Fibroblast of skin of scalp (primary cell): ENCODE data around the gene SMIM26.

Experiments used
- DNase-seq: peaks from one replicate; pipeline ENCODE4 v3.0.0-alpha.2; 2013

SMIM26 gene

DNA sequence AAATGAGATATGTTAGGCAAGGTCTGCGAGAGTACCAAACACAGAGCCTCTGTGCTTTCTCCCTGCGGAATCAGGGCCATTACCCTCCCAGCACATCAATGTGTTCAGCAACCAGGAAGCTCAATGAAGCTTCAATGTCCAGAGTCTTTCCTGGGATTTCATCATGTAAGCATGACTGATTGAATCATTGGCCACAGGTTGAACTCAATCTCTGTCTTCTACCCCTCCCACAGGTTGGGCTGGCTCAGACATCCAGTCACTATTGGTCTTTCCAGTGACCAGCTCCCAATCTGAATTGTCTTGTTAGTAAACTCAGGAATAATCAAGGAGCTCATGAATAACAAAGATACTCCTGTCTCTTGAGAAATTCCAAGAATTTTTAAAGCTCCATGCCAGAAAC, 17.9 kb downstream of the SMIM26 start:
- DNase-seq, result peak; percentile 84

DNA sequence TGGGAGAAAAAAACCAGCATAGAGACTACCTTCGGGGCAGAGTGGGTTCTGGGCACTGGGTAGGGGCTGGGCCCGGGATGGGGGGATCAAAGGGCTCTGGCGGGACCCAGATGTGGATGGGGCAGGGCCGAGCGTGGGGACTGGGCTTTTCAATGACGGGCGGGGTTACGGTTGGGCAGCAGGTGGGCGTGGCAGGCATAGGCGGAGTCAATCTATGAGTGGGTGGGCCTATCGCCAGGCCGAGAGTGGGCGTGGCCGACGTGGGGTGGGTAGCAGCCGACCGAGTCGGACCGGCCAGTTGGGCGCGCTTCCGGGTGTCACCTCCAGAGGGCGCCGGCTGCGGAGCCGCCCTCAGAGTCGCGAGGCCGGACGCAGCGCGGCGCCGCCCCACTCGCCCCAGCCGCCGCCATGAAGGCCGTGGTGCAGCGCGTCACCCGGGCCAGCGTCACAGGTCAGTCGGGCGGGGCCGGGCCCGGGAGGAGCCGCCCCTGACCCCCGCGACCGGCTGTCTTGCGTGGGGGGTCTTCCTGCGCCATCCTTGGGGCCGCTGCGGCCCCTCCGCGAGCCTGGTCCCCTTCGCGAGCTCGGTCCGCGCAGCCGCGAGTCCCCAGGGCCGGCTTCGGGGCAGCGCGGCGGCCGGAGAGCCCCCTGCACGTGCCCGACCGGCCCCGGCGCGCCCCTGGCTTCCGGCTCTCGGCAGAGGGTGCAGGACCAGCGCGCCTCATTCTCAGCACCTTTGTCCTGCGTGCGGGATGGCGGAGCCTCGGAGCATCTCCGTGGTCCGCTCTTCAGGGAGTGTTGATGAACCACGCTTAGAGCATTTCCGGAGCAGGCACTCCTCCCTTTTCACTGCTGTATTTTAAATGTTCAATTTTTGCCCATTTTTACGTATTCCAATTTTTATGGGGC, 20.7 kb downstream of the SMIM26 start, which contains the start of gene DTD1:
TSS of gene DTD1 (plus strand) at position 390 of the 909 bp plus-strand sequence. CDS start at position 409, 19 bp downstream.
- DNase-seq, result peak; percentile 89

DNA sequence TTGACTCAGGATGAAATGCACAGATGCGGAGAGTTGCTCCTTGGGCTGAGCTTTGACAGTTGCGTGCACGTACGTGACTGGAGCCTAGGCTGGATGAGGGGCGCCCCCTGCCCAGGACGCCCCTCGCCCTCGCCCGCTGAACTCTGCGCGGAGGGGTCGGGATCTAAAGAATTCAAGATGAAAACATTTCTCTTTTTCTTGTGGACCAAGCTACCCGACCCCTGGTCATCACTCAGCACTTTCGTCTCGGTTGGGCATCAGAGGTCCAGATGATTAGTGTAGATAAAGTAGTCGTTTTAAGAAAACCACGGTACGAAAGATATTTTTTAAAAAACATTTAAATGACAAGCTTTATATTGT, 21.3 kb downstream of the SMIM26 start:
- no peak for DNase-seq

DNA sequence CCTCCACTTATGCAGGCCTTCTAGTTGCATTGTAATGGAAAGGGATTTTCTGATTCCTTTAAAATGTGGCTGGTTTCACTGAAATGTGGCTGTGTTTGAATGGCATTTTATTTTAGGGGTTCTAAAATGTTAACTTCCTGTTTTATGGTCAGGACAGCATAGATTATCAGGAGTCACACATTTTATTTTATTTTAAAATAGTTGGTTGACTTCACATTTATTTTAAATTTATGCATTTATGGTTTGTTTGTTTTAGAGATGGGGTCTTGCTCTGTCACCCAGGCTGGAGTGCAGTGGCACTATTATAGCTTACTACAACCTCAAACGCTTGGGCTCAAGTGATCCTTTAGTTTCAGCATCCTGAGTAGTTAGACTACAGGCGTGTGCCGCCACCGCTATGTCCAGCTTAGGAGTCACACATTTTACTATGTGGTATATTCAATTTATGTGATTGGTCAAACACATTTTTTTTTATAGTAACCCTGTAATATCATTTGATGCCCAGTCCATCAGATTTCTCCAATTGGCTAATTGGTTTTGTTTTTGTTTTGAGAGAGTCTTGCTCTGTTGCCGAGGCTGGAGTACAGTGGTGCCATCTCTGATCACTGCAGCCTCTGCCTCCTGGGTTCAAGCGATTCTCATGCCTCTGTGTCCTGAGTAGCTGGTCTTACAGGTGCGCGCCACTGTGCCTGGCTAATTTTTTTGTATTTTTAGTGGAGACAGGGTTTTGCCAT, 22.9 kb downstream of the SMIM26 start:
- DNase-seq, result no peak

DNA sequence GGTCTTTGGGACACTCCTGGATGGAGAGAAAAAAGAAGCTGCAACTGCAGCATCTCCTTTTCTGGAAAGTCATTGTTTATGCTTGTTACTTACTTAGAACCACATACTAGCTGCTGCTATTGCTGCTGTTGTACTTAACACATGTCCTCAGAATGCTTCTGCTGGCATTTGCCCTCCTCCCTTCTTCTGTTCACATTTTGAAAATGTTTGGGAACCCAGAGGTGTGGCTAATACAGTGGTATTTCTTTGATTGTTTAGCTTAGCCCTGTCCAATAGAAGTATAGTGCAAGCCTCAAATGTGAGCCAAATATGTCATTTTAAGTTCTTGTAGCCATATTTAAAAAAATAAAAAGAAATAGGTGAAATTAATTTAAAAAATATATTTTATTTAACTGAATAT, 29.0 kb downstream of the SMIM26 start:
- no peak for DNase-seq

DNA sequence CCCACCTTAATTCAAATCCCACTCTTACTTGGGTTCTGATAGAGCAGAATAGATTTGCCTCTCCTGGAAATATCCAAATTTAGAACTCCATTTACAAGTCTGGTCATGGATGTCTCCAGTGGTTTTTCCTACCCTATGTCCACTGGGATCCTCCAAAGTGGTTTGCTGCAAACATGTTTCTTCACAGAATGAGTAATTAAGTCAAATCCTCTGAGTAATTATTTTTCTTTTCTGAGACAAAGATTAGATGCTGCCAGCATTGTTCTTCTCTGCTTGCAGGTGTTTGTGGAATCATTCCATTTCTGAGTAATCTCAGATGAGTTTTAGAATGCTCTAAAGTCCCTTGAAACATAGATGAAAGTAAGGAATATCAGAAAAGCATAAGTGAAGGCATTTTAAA, 42.5 kb downstream of the SMIM26 start:
- DNase-seq, result no peak

GRCh38 chr20:18611492-18611891, 44.3 kb downstream of the SMIM26 start:
- peak; percentile 3 for DNase-seq

DNA sequence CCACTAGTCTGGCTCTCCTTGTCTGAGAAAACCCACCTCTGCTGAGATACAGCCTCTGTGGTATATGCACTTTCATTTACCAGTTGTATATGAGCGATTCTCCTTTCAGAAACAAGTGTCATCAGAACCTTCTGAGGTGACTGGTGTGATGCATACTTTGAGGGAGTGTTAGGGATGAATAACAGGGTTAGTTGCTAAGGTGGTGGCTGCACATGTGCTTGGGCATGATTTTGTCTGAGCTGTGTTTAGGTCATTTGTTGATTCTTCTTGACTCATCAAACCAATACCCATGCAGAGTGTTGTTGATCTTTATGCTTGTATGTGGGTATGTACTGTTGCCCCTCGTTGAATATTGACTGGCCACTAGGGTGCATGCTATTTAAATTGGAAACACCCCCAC, 46.3 kb downstream of the SMIM26 start:
- DNase-seq, result no peak

- no peak for DNase-seq
These were observed 47.0 kb downstream of the SMIM26 start for GRCh38 chr20:18614244-18614643.

- no peak for DNase-seq
These were observed 47.9 kb downstream of the SMIM26 start for GRCh38 chr20:18615020-18615650.
